H1 (cell line): ENCODE results near the gene LRRC3B. TPM values are rescaled to one million over a fixed set of nuclear protein-coding genes. Genes with fewer than 3 reads are reported as not detected.

Source experiments
- CTCF ChIA-PET: fragments of 300-600 bp; sonication (Branson Sonifier 250); formaldehyde crosslinking; loops from one replicate; lab custom pipeline; 2021; ENCODE audit not compliant: partially characterized antibody; lab: Charles Lee
- POLR2A ChIA-PET: fragments of 300-600 bp; sonication (Branson Sonifier 250); formaldehyde crosslinking; loops from one replicate; lab custom pipeline; 2021; ENCODE audit warnings: inconsistent platforms; ENCODE audit not compliant: partially characterized antibody; lab: Charles Lee
- DNase-seq, 2 experiments: peaks; one replicate each; pipeline versions ENCODE4 v3.0.0 to v3.0.0-alpha.2; 2010 to 2022; ENCODE audit warnings: low spot score in 2 of 2, low read depth in 1 of 2, mixed read lengths in 1 of 2
- FAIRE-seq: peaks from 2 replicates; lab custom pipeline; 2011; peaks lifted over from hg19 to GRCh38; lab: Jason Lieb, UNC
- H2AFZ ChIP-seq: 2 replicates; pipeline ENCODE4 v1.8.1; 2012; ENCODE audit warnings: low read length, inconsistent platforms
- H2AK5ac ChIP-seq: 2 replicates; pipeline ENCODE4 v1.6.1; 2013; ENCODE audit warnings: low read depth, low read length
- H2BK120ac ChIP-seq: replicated peaks from 2 replicates; pipeline ENCODE3; 2013; ENCODE audit warnings: low read depth, low read length, inconsistent platforms
- H2BK12ac ChIP-seq: 2 replicates; pipeline ENCODE4 v1.6.1; 2013; ENCODE audit warnings: low read depth, low read length
- H2BK15ac ChIP-seq: 2 replicates; pipeline ENCODE4 v1.6.1; 2013; ENCODE audit warnings: low read length
- H2BK20ac ChIP-seq: 2 replicates; pipeline ENCODE4 v1.6.1; 2013; ENCODE audit warnings: low read length
- H2BK5ac ChIP-seq: 2 replicates; pipeline ENCODE4 v1.6.1; 2013; ENCODE audit warnings: low read depth, low read length
- H3K14ac ChIP-seq: 2 replicates; pipeline ENCODE4 v1.6.1; 2013; ENCODE audit warnings: inconsistent platforms; ENCODE audit not compliant: insufficient read length
- H3K18ac ChIP-seq: 2 replicates; pipeline ENCODE4 v1.6.1; 2013; ENCODE audit warnings: low read length; ENCODE audit errors: extremely low read depth
- H3K23ac ChIP-seq: 2 replicates; pipeline ENCODE4 v1.6.1; 2013; ENCODE audit warnings: inconsistent platforms; ENCODE audit not compliant: insufficient read length
- H3K23me2 ChIP-seq: 2 replicates; pipeline ENCODE4 v1.6.1; 2013; ENCODE audit warnings: low read depth, low read length
- H3K27ac ChIP-seq: 2 replicates; pipeline ENCODE4 v1.6.1; 2011; ENCODE audit warnings: low read depth, low read length, inconsistent platforms
- H3K27me3 ChIP-seq, 4 experiments: replicated peaks in 1 of 4; 1 replicate in 1 of 4; 2 replicates in 3 of 4; pipeline versions ENCODE4 v1.6.1 to v1.8.1; 2011 to 2013; ENCODE audit warnings: low read length in 3 of 4, mild to moderate bottlenecking in 3 of 4, inconsistent platforms in 2 of 4, mixed read lengths in 2 of 4, moderate library complexity in 1 of 4; ENCODE audit not compliant: control insufficient read depth in 3 of 4, insufficient read depth in 3 of 4; ENCODE audit errors: extremely low read depth in 1 of 4
- H3K36me3 ChIP-seq, 4 experiments: 2 replicates each; pipeline versions ENCODE4 v1.6.1 to v1.8.1; 2011 to 2013; ENCODE audit warnings: mild to moderate bottlenecking in 4 of 4, low read length in 3 of 4, moderate library complexity in 2 of 4, control low read depth in 1 of 4, inconsistent platforms in 1 of 4; ENCODE audit not compliant: insufficient read depth in 4 of 4, control insufficient read depth in 2 of 4
- H3K4ac ChIP-seq: replicated peaks from 2 replicates; pipeline ENCODE3; 2013; ENCODE audit warnings: low read length, low read depth, mixed read lengths, inconsistent platforms; ENCODE audit not compliant: insufficient read length
- H3K4me1 ChIP-seq, 4 experiments: replicated peaks in 1 of 4; 1 replicate in 1 of 4; 2 replicates in 3 of 4; pipeline versions ENCODE4 v1.6.1 to v1.8.1; 2011 to 2013; ENCODE audit warnings: low read length in 3 of 4, inconsistent platforms in 2 of 4, mixed read lengths in 1 of 4; ENCODE audit not compliant: insufficient read depth in 4 of 4, control insufficient read depth in 3 of 4
- H3K4me2 ChIP-seq, 2 experiments: 2 replicates each; pipeline versions ENCODE4 v1.6.1 to v1.8.1; 2011 to 2013; ENCODE audit warnings: low read depth in 2 of 2, low read length in 2 of 2, control low read depth in 1 of 2, inconsistent platforms in 1 of 2, mild to moderate bottlenecking in 1 of 2; ENCODE audit not compliant: insufficient read depth in 1 of 2
- H3K4me3 ChIP-seq, 4 experiments: fragments of 200-600, 300-600 bp in 1 of 4; sonication (generic), shearing (Covaris generic), sonication (Bioruptor Twin) in 1 of 4; 2 replicates each; pipeline versions ENCODE4 v1.5.1 to v1.8.1; 2011 to 2016; ENCODE audit warnings: low read length in 4 of 4, low read depth in 3 of 4, control low read depth in 2 of 4, inconsistent platforms in 2 of 4, mild to moderate bottlenecking in 2 of 4, mixed read lengths in 1 of 4, moderate library complexity in 1 of 4; ENCODE audit not compliant: insufficient read depth in 2 of 4; ENCODE audit errors: extremely low read depth in 1 of 4
- H3K56ac ChIP-seq: replicated peaks from 2 replicates; pipeline ENCODE3; 2013; ENCODE audit warnings: low read depth, mild to moderate bottlenecking, mixed read lengths, low read length, inconsistent platforms; ENCODE audit not compliant: insufficient read length
- H3K79me1 ChIP-seq: 2 replicates; pipeline ENCODE4 v1.6.1; 2013; ENCODE audit warnings: low read depth, low read length, control low read depth
- H3K79me2 ChIP-seq, 2 experiments: 2 replicates each; pipeline versions ENCODE4 v1.6.1 to v1.8.1; 2012 to 2013; ENCODE audit warnings: low read length in 2 of 2, mild to moderate bottlenecking in 2 of 2, inconsistent platforms in 1 of 2; ENCODE audit not compliant: insufficient read depth in 2 of 2, control insufficient read depth in 1 of 2
- H3K9ac ChIP-seq, 4 experiments: replicated peaks in 1 of 4; 1 replicate in 1 of 4; 2 replicates in 3 of 4; pipeline versions ENCODE4 v1.6.1 to v1.8.1; 2011 to 2013; ENCODE audit warnings: low read depth in 3 of 4, low read length in 3 of 4, control low read depth in 2 of 4, mild to moderate bottlenecking in 2 of 4, moderate library complexity in 2 of 4, inconsistent platforms in 1 of 4; ENCODE audit errors: extremely low read depth in 1 of 4
- H3K9me3 ChIP-seq, 2 experiments: 2 replicates each; pipeline versions ENCODE4 v1.6.1 to v1.8.1; 2012 to 2013; ENCODE audit warnings: mild to moderate bottlenecking in 2 of 2, moderate library complexity in 2 of 2, control low read depth in 1 of 2, inconsistent platforms in 1 of 2, low read depth in 1 of 2, low read length in 1 of 2, mixed read lengths in 1 of 2; ENCODE audit not compliant: insufficient read depth in 2 of 2
- H4K20me1 ChIP-seq, 2 experiments: replicated peaks in 1 of 2; 2 replicates each; pipeline versions ENCODE3 to v1.8.1; 2011 to 2013; ENCODE audit warnings: inconsistent platforms in 2 of 2, low read length in 2 of 2, mild to moderate bottlenecking in 1 of 2; ENCODE audit not compliant: insufficient read depth in 2 of 2, control insufficient read depth in 1 of 2
- H4K5ac ChIP-seq: 2 replicates; pipeline ENCODE4 v1.6.1; 2013; ENCODE audit warnings: low read length, low read depth, mixed read lengths, inconsistent platforms; ENCODE audit not compliant: insufficient read length
- H4K8ac ChIP-seq: 2 replicates; pipeline ENCODE4 v1.8.0; 2013; ENCODE audit warnings: mild to moderate bottlenecking, moderate library complexity, low read length, inconsistent platforms; ENCODE audit not compliant: insufficient read depth; ENCODE audit errors: extremely low read depth
- H4K91ac ChIP-seq: replicated peaks from 2 replicates; pipeline ENCODE3; 2013; ENCODE audit warnings: low read length, mixed read lengths, inconsistent platforms; ENCODE audit not compliant: insufficient read length
- CBX8 ChIP-seq: fragments of 300-800, 300-1000 bp; sonication (generic); IDR thresholded peaks from 2 replicates; pipeline ENCODE4 v1.7.1; 2016; ENCODE audit warnings: low read depth, low read length, borderline replicate concordance
- EZH2 ChIP-seq: fragments of 200-600 bp; sonication (generic); IDR thresholded peaks from 2 replicates; pipeline ENCODE4 v1.7.1; 2012; ENCODE audit warnings: low read depth, mild to moderate bottlenecking, moderate library complexity, low read length, inconsistent platforms; ENCODE audit not compliant: severe bottlenecking
- GABPA ChIP-seq: IDR thresholded peaks from 2 replicates; pipeline ENCODE4 v1.6.1; 2011; ENCODE audit warnings: mild to moderate bottlenecking, low read length, moderate library complexity, borderline replicate concordance; ENCODE audit not compliant: insufficient read depth
- JUN ChIP-seq: IDR thresholded peaks from 2 replicates; pipeline ENCODE4 v1.6.1; 2011; ENCODE audit warnings: low read depth, mild to moderate bottlenecking, improper control_type of control experiment, low read length
- KDM1A ChIP-seq: fragments of 200-600, 300-600 bp; sonication (generic); IDR thresholded peaks from 2 replicates; pipeline ENCODE4 v1.7.1; 2016; ENCODE audit warnings: mild to moderate bottlenecking, low read length, borderline replicate concordance
- POLR2AphosphoS5 ChIP-seq: IDR thresholded peaks from 2 replicates; pipeline ENCODE4 v1.6.1; 2011; ENCODE audit warnings: low read depth, low read length
- RNF2 ChIP-seq: fragments of 200-900, 300-1000 bp; sonication (generic); IDR thresholded peaks from 2 replicates; pipeline ENCODE4 v1.7.1; 2016; ENCODE audit warnings: borderline replicate concordance, low read depth, mild to moderate bottlenecking, antibody characterized with exemption, low read length; ENCODE audit not compliant: poor library complexity, severe bottlenecking; ENCODE audit errors: missing control alignments
- WGBS, 2 experiments: shearing (Covaris generic) in 1 of 2; methylation state at CpG; one replicate each; pipeline versions ENCODE4 v1.1.6 to v1.1.7; 2013 to 2015; ENCODE audit warnings: low lambda C conversion rate in 2 of 2, mixed read lengths in 2 of 2, inconsistent platforms in 1 of 2, low coverage in 1 of 2, missing lambda C conversion rate in 1 of 2; ENCODE audit not compliant: insufficient replicate concordance in 2 of 2, insufficient coverage in 1 of 2, insufficient read length in 1 of 2; ENCODE audit errors: extremely low coverage in 1 of 2, missing lambda C conversion rate in 1 of 2; 5-methylcytosine and 5-hydroxymethylcytosine counted together
- polyA plus RNA-seq, 7 experiments: library from polyadenylated mRNA; depleted of rRNA in 3 of 7; stranded (reverse) in 5 of 7; unstranded in 2 of 7; fragments of >200 nt in 5 of 7; fragments of 200-250 nt in 2 of 7; gene quantifications; 1 replicate in 5 of 7; 2 replicates in 1 of 7; 4 replicates in 1 of 7; pipeline versions ENCODE4 v1.2.1 to v1.2.3, GENCODE V29; 2011 to 2013; ENCODE audit warnings: missing spikeins in 2 of 7, mixed read lengths in 2 of 7
- total RNA-seq: library from RNA; stranded (reverse); fragmentation: NEBNext Ultra II Directional; extraction: Animal tissue kit (Norgen Biotek cat#: 25700); gene quantifications from 2 replicates; pipeline ENCODE4 v1.2.1, GENCODE V29; 2021

The LRRC3B gene
- total and polyA plus RNA-seq, 2 of the 8 experiments (the other 6 are each of a cell fraction or from before 2014, with no cell fraction given) = 1.6 to 3.1 TPM

- H3K4me2 ChIP-seq = no peak overlapping the region
- H3K79me1 ChIP-seq = no peaks in the 10 kb centered on the region
- H3K23ac ChIP-seq = no peak overlapping the region
- H3K9me3 ChIP-seq = no peaks in the 10 kb centered on the region; a peak in 1 of 4 replicates
- 83% methylated on average over 1 of the region's 1 CpG; no CpG with 5 or more reads in 1 of the 2 experiments for WGBS, 2 experiments
- H2AFZ ChIP-seq = no peak overlapping the region
- no peak for DNase-seq
- H3K36me3 ChIP-seq = no peaks in the 10 kb centered on the region
- no peak overlapping the region for H3K14ac ChIP-seq
- no peaks in the 10 kb centered on the region for H3K23me2 ChIP-seq
- peaks cover 0 to 2% (median 0%) of the 10 kb centered on the region in 4 experiments; a peak in 2 of 7 replicates for H3K4me1 ChIP-seq
- no peak overlapping the region for H3K4ac ChIP-seq
- H3K27ac ChIP-seq = no peak overlapping the region
- H4K5ac ChIP-seq = no peak overlapping the region
- H4K8ac ChIP-seq = no peak overlapping the region
- no peak overlapping the region for H4K91ac ChIP-seq
- no peak overlapping the region for H2BK15ac ChIP-seq
- H3K4me3 ChIP-seq = no peak overlapping the region
- H4K20me1 ChIP-seq = no peaks in the 10 kb centered on the region
- H3K27me3 ChIP-seq = no peaks in the 10 kb centered on the region
- no peak overlapping the region for H2BK120ac ChIP-seq
- H3K9ac ChIP-seq = no peak overlapping the region
- H3K56ac ChIP-seq = no peak overlapping the region
- no peak overlapping the region for H2BK5ac ChIP-seq
- no peak overlapping the region for H2BK20ac ChIP-seq
- no peak overlapping the region for H2BK12ac ChIP-seq
- H2AK5ac ChIP-seq = no peak overlapping the region
- TF ChIP-seq RNF2 = no peak
- no peak for TF ChIP-seq KDM1A
- TF ChIP-seq POLR2AphosphoS5 = no peak
- TF ChIP-seq JUN = no peak
- TF ChIP-seq EZH2 = no peak
- TF ChIP-seq GABPA = no peak
- no peak for TF ChIP-seq CBX8
- no peak for FAIRE-seq
- no peak overlapping the region for H3K18ac ChIP-seq
- no peaks in the 10 kb centered on the region for H3K79me2 ChIP-seq
- CTCF ChIA-PET = interaction anchor here (0.6 to 0.7 kb wide), 2 partner anchors 18 to 368 kb away, joined by 3 read pairs; no protein-coding TSS in a partner anchor
- POLR2A ChIA-PET = no interaction called here
Observed at GRCh38 chr3:26718315-26718714, 95.7 kb downstream of the LRRC3B start.
